ENCODE measurements around the gene COL4A2. TPM values are rescaled to one million over a fixed set of nuclear protein-coding genes. Genes with fewer than 3 reads are reported as not detected.

Gene COL4A2
- total RNA-seq, 2 experiments from 2014 or later: not detected

DNA sequence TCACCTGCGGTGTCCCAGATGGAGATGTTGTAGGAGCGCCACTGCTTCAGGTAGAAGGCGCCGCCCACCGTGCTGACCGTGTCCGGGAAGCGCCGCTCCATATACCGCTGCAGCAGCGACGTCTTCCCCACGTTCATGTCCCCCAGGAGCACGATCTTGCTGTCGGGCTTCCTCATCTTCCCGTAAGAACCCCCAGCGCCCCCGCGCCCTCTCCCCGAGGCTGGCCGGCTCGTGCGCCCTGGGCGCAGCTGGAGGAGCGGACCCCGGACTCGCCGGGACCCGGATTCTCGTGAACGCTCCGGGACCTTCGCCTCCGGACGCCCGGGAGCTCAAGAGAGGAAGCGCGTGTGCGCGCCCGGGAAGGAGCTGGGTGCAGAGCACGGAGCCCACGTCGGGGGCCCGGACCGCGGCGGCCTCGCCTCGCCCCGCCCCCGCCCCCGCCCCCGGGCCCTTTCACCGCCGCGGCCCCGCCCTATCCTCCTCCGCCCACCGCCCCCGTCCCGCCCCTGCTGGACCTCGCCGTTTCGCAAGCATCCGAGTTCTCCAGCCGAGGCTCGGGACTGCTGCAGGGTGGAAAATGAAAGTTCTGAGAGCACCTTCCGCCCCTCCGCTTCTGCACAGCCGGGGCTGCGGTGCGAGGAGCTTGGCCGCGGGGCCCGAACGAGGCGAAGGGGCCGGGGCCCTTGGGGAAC lies 254.4 kb downstream of the COL4A2 start, which contains the start of gene RAB20:
Gene RAB20 (minus strand): TSS at position 379 of the 692 bp plus-strand sequence. CDS start 203 bp downstream, at position 176.
- no peaks in the 10 kb centered on the region for H3K9me3 Mint-ChIP-seq
- CTCF ChIA-PET: interaction anchor here (0.9 to 1.0 kb wide), 2 partner anchors 13 to 106 kb away, joined by 3 read pairs; no protein-coding TSS in a partner anchor
- peak within 1 kb of the TSS; percentile 82 for H3K4me3 Mint-ChIP-seq

DNA sequence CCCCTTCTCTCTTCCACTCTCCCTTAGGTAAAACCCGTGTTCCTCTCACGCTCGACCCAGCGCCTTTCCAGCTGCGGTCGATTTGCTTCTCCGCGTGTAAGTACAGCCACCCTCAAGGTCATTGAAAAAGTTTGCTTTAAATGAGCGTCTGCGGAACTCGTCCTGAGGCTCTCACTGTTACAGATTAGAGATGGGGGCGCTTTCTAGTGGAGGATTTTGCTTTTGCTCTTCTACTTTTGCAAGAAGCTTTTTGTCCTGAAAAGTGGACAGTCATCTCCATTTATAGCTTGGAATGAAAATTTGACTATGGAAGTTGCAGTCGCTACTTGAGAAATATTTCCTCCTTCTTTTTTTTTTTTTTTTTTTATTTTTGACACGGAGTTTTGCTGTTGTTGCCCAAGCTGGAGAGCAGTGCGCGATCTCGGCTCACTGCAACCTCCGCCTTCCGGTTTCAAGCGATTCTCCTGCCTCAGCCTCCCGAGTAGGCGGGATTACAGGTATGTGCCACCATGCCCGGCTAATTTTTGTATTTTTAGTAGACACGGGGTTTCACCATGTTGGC lies 255.0 kb downstream of the COL4A2 start:
- CTCF ChIA-PET: interaction anchor here (0.9 to 1.0 kb wide), 2 partner anchors 13 to 106 kb away, joined by 3 read pairs; no protein-coding TSS in a partner anchor

More for the DNA sequence above, 254.4 kb downstream of the COL4A2 start, which contains the start of gene RAB20:
- ATAC-seq: peak; percentile 71
- intact Hi-C loops (cut with micrococcal nuclease): no loop called here
- POLR2A ChIA-PET: interaction anchor here (0.9 to 1.8 kb wide), 2 partner anchors 10 to 35 kb away, joined by 3 read pairs; no protein-coding TSS in a partner anchor
- peak within 1 kb of the TSS; percentile 83 for H3K27ac Mint-ChIP-seq
- peaks cover 17% of the 10 kb centered on the region for H3K4me1 Mint-ChIP-seq (ENCODE audit: low read depth)
- TF ChIP-seq, protein P1, sequence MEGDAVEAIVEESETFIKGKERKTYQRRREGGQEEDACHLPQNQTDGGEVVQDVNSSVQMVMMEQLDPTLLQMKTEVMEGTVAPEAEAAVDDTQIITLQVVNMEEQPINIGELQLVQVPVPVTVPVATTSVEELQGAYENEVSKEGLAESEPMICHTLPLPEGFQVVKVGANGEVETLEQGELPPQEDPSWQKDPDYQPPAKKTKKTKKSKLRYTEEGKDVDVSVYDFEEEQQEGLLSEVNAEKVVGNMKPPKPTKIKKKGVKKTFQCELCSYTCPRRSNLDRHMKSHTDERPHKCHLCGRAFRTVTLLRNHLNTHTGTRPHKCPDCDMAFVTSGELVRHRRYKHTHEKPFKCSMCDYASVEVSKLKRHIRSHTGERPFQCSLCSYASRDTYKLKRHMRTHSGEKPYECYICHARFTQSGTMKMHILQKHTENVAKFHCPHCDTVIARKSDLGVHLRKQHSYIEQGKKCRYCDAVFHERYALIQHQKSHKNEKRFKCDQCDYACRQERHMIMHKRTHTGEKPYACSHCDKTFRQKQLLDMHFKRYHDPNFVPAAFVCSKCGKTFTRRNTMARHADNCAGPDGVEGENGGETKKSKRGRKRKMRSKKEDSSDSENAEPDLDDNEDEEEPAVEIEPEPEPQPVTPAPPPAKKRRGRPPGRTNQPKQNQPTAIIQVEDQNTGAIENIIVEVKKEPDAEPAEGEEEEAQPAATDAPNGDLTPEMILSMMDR (IDR thresholded peaks at IDR 0.05): no peak
- DNase-seq: peak; percentile 69
- peaks cover 17% of the 10 kb centered on the region for H3K27me3 Mint-ChIP-seq
- H3K36me3 Mint-ChIP-seq (ENCODE audit: low read depth): peaks cover 6% of the 10 kb centered on the region

More for the DNA sequence above, 255.0 kb downstream of the COL4A2 start:
- peaks cover 17% of the 10 kb centered on the region for H3K4me1 Mint-ChIP-seq (ENCODE audit: low read depth)
- DNase-seq (peak; percentile 30), ATAC-seq (peak; percentile 50)
- H3K36me3 Mint-ChIP-seq (ENCODE audit: low read depth): peaks cover 6% of the 10 kb centered on the region
- intact Hi-C loops (cut with micrococcal nuclease): no loop called here
- TF ChIP-seq, protein P1 (IDR thresholded peaks at IDR 0.05): no peak
- peak overlapping the region; percentile 82 for H3K4me3 Mint-ChIP-seq
- peaks cover 17% of the 10 kb centered on the region for H3K27me3 Mint-ChIP-seq
- POLR2A ChIA-PET: interaction anchor here (0.9 to 1.8 kb wide), 2 partner anchors 10 to 36 kb away, joined by 3 read pairs; no protein-coding TSS in a partner anchor
- H3K9me3 Mint-ChIP-seq: no peaks in the 10 kb centered on the region
- peak overlapping the region; percentile 83 for H3K27ac Mint-ChIP-seq

Small RNA genes within 50 kb of the gene (microRNA-seq; reads per million reads assigned to microRNA genes)
- not detected for gene MIR8073 (ENCODE audit: borderline microRNAs expressed, borderline replicate concordance)

Other genes with a start within 250 kb of the COL4A2 start
- not detected for gene COL4A1, start 127 bp upstream of the COL4A2 start, total RNA-seq